HG03520 (cell line): ENCODE results near the gene GLG1.

Experiments used
- ATAC-seq: cut with Tn5 transposase; IDR thresholded peaks from one replicate; pipeline ENCODE4 v1.9.1; 2021; ENCODE audit warnings: mild to moderate bottlenecking, moderate library complexity; ENCODE audit not compliant: unreplicated experiment

GLG1 gene

DNA sequence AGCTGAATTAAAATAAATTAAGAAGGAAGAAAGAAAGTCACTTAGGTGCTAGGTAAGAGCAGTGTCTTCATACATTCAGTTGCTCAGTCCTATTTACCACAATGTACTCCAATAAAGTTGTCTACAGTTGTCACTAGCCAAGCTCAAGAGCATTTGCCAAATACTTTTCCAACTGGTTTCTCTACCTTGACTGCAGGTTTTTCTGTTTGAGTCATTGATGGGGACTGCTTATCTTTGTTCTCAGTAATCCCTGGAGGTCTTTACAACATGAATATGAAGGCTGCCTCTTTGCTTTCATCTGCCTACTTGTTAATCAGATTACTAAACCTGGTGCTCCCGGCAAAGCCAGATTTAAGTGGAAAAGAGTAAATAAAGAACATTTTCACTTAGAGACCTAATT is 121.0 kb downstream of the GLG1 start:
- ATAC-seq, result no peak

DNA sequence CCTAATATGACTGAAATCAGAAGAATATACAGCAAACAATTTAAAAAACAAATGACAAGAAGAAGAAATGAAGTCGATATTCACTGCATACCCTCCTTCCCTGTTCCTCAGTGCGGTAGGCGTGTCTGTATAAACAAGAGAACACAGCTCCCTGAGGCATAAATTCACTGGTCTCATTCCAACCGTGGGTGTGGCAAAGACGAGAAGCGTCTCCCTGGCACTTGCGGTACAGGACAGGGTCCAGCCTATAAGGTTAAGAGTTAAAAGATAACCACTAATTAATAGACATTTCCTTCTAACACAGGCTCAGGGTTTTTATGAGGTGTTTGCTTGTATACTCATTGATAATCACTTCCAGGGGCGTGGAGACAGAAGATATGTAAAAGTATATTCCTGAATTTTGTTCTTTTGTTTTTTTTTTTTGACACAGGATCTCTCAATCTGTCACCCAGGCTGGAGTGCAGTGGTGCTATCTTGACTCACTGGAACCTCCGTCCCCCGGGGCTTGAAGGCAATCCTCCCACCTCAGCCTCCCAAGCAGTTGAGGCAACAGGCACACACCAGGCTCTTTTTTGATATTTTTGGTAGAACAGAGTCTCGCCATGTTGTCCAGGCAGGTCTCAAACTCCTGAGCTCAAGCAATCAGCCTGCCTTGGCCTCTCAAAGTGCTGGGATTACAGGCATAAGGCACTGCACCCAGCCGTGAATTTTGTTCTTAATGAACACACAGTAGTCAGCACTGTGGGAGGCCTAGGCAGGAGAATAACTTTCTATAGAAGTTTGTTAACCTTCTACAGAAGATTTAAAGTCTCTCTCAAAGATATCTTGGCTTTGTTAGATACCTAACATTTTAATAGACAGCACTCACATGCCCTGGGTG is 126.5 kb downstream of the GLG1 start:
- no peak for ATAC-seq

DNA sequence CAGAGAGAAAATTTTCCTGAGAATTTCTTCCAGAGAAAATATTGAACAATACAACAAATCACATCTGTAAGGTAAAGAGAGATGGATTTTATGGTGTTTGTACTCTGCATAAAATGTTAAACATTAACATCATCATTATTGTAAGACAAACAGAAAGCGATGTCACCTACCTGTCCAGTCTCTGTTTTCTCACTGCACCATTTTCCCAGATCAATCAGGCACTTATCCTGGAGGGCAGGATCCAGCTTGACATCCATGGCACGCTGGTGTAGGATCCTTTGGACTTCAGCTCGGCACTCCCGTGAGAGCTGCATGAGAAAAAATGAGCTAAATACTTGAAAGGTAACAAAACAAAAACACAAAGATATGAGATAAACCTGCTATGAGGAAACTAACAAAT is 129.7 kb downstream of the GLG1 start:
- no peak for ATAC-seq

DNA sequence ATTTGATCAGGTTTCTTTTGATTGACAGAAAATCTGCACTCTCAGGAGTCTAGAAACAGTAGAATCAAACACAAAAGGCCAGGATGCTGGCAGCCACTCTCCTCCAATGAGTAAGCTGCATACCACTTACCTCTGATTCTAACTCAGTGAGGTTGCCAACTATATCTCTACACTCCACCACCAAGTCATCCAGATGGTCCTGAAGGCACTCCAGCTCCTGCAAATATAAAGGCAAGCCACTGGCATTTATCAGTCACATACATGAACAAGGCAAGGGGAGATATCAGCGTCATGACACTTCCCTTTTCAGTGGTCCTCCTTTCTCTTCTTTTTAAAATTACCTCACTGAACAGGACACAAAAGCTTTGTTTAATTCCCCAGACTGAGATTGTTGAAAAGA is 132.5 kb downstream of the GLG1 start:
- no peak for ATAC-seq

DNA sequence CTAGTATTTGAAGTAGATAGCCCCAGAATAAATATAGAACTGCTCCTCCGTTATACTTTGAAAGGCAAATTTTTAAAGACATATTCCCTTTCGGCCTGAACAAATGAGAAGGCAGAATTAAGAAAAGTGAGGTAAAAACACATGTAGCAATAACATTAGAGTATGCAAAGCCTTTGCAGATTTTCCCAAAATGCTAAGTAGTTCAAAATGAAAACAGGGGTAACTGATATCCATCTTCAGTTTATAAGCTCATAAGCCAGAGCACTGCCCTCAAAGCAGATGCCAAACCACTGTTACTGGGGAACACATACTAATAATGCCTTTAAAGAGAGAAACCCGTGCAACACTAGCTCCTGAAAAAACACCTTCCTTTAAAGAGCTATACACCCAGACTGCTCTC is 134.4 kb downstream of the GLG1 start:
- no peak for ATAC-seq

DNA sequence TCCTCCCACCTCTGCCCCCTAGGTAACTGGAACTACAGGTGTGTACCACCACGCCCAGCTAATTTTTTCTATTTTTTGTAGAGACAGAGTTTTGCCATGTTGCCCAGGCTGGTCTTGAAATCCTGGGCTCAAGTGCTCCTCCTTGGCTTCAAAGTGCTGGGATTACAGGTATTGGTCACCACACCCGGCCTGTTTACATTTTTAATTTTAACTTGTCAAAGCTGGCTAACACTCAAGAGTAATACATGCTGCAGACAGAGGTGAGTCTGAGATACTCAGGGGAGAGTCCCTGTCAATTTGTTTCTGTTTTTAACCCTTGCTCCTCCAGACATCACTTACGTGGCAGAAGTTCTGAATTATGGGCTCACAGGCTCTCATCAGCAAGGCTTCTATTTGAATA is 134.9 kb downstream of the GLG1 start:
- ATAC-seq, result no peak

DNA sequence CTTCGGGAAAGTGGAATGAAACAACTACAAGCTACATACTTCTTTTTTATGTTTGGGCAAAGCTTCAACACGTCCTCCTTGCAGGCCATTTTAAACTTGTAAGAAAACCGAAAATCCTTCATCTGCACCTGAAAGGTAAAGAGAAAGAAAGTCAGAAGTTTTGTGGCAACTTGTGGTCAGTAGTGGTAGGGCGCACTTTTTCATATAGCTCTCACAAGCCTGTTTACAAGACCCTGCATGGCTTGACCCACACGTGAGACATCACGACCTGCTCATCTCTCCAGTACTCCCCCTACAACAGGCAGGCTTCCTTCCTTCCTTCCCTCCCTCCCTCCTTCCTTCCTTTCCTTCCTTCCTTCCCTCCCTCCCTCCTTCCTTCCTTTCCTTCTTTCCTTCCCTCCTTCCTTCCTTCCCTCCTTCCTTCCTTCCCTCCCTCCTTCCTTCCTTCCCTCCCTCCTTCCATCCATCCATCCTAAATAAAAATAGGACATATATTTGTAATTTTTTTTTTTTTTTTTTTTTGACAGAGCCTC is 136.9 kb downstream of the GLG1 start:
- no peak for ATAC-seq

DNA sequence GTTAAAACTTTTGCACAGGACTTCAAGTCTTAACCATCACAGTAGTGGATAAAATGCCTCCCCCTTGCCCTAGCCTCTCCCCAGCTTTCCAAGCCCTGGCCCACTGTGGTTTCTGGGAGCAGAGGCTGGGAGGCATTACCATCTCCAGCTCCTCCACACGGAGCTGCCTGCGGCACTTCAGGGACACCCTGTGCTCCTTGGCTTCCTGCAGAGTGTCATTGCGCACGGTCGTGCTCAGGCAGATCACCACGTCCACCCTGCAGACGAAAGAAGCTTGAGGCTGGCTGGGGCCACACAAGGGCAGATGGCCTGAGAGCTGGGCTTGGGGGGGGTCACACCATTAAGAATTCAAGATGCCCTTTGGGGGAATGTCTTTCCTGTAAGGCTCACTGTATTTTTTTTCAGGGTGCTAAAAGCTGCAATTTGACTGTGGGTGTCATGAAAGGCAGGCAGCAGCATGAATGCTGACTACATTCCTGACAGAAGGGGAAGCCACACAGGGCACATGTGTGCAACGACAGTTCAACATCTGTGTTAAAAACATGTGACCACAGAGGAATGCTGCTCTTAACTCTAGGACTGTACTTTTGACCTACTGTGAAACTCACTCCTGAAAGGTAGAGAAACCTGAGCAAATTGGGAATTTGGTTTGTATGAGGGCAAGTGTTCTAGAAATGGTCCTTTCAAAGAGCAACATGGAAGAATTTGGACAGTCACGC is 137.9 kb downstream of the GLG1 start:
- no peak for ATAC-seq

DNA sequence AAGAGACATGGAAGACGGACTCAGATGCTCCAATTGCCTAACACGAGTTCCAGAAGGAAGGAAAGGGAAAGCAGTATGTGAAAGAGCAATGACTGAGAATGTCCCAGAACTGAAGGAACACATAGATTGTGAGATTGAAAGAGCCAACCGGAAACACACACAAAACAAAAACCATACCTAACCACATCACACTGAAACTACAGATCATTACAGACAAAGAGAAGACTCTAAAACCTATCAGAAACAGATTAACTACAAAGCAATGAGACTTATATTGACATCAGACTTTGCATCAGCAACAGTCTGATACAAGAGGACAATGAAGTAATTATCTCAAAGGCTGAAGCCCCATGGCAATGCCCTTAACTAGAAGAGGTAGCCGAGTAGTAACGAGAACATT is 140.0 kb downstream of the GLG1 start:
- no peak for ATAC-seq

DNA sequence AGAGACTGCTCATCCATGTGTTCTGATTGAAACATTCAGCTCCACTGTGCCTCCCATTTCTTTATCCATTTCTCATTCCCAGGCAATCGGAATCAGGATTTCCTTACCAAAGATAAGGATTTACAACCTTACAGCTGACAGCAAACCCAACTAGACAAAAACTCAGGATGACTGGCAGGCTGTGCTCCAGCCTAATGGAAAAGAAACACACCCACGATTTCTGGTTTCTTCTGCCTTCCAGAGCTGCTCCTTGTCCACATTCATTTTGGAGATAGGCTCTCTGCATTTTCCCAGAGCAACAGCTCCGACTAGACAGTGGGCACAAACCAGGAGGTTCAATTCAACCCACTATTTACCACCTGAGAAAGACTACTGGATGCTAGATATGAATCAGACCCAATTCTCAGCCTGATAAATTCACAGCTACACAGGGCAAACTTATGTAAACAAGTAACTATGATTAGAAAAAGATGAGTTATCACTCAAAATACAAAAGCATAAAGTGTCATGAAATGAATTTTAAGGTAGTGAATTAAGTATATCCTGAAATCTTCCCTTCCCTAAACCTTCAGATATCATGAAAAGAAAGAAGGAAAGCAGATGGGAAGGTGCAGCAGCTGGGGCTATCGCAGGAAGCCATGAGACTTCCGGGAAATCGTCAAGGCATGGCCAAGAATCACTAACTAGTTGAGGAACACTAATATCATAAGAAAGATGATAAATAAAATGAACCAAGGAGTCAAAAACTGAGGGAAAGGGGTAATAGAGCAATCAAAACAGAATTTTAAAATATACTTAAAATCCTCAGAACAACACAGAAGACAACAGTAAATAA is 140.8 kb downstream of the GLG1 start:
- ATAC-seq, result no peak

DNA sequence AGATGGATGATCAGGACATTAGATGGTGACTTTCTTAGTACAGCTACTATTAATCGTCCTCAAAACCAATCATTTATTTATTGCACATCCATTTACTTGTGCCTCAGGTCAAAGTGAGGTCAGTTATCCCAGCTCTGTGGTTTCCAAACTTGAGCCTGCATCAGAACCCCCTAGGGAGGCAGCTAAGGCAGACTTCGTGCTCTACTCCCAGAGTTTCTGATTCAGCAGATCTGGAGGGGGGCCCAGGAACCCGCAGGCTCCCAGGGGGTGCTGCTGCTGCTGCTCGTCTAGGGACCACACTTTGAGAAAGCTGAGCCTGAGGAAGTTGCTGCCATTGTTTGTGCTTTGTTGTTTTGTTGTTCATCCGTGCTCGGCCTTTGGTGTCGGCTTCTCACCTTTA is 141.6 kb downstream of the GLG1 start:
- no peak for ATAC-seq

DNA sequence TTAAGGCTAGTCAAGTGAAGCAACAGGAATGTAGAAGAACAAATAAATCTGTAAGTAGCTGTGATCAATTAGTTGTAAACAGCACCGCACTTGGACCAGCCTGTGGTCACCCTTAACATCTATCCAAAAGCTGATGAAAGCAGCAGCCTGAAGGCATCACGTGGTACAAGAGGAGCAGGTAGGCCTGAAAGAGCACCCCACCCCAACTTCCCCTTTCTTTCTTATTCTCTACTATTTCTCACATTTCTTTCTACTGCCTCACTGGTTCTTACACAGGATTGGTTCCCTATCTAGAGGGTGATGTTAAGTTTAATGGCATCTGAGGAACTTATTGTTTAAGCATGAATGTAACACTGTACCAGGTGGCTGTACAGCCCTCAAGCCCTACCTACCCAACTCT is 143.0 kb downstream of the GLG1 start:
- no peak for ATAC-seq

DNA sequence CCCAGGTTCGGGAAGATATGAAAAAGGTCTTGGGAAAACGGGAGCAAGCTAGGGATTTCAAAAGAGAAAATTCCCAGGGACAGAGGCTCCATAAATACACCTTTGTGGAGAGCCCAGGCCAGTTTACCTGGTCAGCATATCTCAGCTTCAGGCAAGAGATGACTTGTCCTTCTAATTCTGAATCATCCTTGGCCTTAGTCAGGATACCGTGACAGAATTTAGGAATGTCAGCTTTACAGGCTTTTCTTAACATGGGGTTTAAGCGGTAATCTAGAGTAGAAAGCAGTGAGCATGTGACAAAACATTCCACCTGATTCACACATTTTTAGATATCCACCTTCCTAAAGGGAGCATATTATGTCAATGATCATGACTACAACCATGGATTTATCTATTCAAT is 144.6 kb downstream of the GLG1 start:
- no peak for ATAC-seq

DNA sequence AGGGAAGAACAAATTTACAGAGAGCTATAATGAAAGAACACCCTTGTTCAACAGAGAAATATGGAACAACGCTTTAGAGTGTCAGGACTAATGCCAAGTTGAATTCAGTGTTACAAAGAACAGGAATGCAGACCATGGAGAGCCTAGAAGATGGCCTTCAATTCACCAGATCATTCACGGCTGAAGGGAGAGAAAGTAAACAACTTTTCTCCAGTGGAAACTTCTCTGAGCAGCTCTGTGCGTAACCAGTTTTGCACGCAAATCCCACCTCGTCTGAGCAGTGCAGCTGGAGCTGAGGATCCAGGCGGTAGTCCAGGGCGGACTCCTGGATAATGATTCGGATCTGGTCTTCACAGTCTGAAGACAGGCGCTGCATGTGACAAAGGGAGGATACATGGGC is 145.1 kb downstream of the GLG1 start:
- no peak for ATAC-seq

DNA sequence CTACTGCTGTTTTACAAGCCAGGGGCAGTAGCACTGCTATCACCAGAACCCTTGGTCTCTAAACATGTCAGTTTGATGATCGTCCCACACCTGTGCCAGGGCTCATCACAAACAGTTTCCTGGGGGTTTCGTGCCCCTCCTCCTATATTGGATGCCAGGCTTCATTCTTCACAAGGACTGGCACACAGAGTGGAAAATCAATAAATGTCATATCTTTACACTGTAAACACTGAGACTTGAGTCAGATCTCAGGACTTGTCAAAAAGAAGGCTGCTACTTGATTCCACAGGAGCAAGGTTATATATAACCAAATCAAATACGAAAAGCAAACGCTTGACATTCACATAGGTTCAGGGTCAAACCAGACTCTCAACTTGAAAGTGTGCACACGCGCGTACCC is 146.4 kb downstream of the GLG1 start:
- no peak for ATAC-seq

DNA sequence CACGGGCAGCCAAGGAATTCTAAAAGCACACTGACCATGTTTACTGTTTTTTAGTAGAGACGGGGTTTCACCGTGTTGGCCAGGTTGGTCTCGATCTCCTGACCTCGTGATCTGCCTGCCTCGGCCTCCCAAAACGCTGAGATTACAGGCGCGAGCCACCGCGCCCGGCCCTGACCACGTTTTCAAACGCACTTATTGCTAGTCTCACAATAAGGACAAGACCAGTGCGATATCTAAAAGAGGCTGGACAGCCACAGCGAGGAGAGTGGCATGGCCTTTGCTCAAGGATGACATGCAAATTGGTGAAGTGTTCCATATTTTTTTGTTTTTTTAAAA is 150.7 kb downstream of the GLG1 start:
- no peak for ATAC-seq

DNA sequence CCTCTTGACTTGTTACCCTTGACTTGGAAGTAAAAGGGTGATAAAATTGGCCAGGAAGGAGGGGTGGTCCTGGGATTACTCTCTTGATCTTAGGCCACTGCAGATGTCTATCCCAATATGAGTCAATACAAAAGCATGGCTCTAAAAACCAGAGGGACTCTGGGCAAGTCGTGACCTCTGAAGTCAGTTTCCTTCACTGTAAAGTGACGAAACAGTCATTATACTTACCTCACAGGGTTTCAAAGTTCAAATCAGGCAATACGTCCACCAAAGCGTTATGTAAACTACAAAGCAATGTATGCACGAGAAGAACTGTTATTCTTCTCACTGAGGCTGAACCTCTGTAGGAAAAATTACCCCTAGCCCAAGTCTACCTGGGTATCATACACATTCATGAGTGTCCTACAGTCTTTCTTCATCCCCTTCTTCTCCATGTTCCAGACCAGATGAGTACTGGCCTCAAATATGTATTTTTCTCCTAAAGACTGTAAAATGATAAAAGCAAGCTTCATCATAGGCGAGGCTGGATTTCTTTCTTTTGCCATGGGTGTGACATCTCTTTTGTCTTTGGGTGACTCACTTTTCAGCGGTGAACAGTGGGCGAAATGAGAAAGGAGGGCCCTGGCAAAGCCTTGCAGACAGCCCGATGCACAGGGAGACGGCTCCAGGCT is 151.2 kb downstream of the GLG1 start:
- no peak for ATAC-seq

DNA sequence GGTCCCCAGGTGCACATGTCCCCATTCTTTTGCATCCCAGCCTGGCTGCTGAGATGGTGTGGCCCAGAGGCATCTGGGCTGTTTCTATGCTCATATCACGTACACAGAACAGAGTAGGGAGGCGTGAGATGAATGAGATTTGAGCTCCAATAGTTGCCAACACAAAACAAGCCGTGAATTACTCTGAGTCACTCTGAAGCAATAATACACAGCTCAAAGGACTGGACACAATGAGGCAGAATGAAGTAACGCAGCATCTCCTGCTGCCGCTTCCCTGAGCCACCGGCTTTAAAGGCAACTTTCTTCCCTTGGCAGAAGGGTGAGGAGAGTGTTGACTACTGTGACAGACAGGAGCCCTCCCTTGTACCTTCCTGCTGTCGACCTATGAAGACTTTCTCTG is 151.7 kb downstream of the GLG1 start:
- ATAC-seq, result no peak

DNA sequence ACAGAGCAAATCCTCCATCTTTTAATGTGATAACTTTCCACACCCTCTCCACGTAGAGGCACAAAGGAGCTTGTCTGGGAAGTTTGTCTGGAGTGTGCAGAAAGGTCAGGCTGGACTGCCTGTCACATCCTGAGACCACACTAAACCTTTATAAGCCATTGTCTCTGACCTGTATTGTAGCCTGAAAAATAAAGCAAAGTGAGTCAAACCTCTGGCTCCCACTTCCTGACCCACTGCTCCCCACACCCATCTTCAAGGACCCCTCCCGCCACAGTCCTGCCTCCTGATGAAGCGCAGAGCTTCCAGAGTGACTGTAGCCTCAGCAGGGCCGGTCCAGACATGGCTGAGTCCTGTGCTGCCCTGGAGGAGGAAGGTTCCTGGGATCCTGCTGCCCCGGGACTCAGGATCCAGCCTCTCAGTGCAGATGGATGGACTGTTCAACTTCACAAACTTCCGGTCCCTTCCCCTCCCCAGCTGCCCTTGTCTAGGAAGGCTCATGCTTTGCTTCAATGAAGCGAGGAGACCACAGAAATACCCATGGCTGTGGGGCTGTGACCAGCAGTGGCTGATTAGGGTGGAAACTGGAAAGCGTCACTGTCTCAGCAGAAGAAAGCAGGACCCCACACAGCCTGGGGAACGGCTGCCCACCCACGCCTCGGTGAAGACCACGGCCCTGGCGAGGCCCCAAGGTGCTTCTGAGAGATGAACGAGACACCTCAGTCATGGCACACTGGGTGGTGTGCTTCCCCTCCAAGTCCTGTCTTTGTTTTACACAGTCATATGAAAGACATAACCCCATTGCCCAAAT is 154.8 kb downstream of the GLG1 start:
- peak; percentile 73 for ATAC-seq
